H9 (cell line): ENCODE data around the gene RBFOX2. TPM values are rescaled to one million over a fixed set of nuclear protein-coding genes. Genes with fewer than 3 reads are reported as not detected.

Experiments used
- DNase-seq: peaks from one replicate; pipeline ENCODE4 v3.0.0-alpha.2; 2017
- H2AFZ ChIP-seq: one replicate; pipeline ENCODE4 v1.6.1; 2013; ENCODE audit warnings: mild to moderate bottlenecking, low read length, control low read depth, moderate library complexity
- H2AK5ac ChIP-seq: 2 replicates; pipeline ENCODE4 v1.6.1; 2013; ENCODE audit warnings: low read length, control low read depth, mixed read lengths; ENCODE audit not compliant: insufficient read length
- H2BK120ac ChIP-seq: one replicate; pipeline ENCODE4 v1.6.1; 2013; ENCODE audit warnings: low read depth, mild to moderate bottlenecking, low read length, control low read depth, inconsistent platforms; ENCODE audit not compliant: poor library complexity, severe bottlenecking
- H2BK12ac ChIP-seq: 2 replicates; pipeline ENCODE4 v1.6.1; 2013; ENCODE audit warnings: low read length, control low read depth, mixed read lengths, low read depth; ENCODE audit not compliant: insufficient read length
- H2BK15ac ChIP-seq: 2 replicates; pipeline ENCODE4 v1.6.1; 2013; ENCODE audit warnings: low read depth, low read length, control low read depth
- H2BK20ac ChIP-seq: one replicate; pipeline ENCODE4 v1.6.1; 2013; ENCODE audit warnings: low read depth, mild to moderate bottlenecking, low read length, control low read depth, inconsistent platforms; ENCODE audit not compliant: poor library complexity, severe bottlenecking
- H2BK5ac ChIP-seq: 2 replicates; pipeline ENCODE4 v1.6.1; 2013; ENCODE audit warnings: low read length, control low read depth, mixed read lengths; ENCODE audit not compliant: insufficient read length
- H3K14ac ChIP-seq: 2 replicates; pipeline ENCODE4 v1.6.1; 2013; ENCODE audit warnings: low read length, control low read depth; ENCODE audit not compliant: insufficient read depth
- H3K18ac ChIP-seq: 2 replicates; pipeline ENCODE4 v1.6.1; 2013; ENCODE audit warnings: low read depth, mild to moderate bottlenecking, mixed read lengths, low read length, control low read depth; ENCODE audit not compliant: insufficient read length
- H3K23ac ChIP-seq: 2 replicates; pipeline ENCODE4 v1.6.1; 2013; ENCODE audit warnings: low read length, control low read depth, mixed read lengths, low read depth; ENCODE audit not compliant: insufficient read length
- H3K23me2 ChIP-seq: 2 replicates; pipeline ENCODE4 v1.6.1; 2013; ENCODE audit warnings: low read depth, mild to moderate bottlenecking, mixed read lengths, low read length, control low read depth; ENCODE audit not compliant: insufficient read length, poor library complexity, severe bottlenecking
- H3K27ac ChIP-seq: 2 replicates; pipeline ENCODE4 v1.5.1; 2013; ENCODE audit warnings: low read length, control low read depth, mixed read lengths, low read depth; ENCODE audit not compliant: insufficient read length
- H3K27me3 ChIP-seq: 2 replicates; pipeline ENCODE4 v1.6.1; 2013; ENCODE audit warnings: low read length, control low read depth, inconsistent platforms; ENCODE audit not compliant: insufficient read depth
- H3K4ac ChIP-seq: 2 replicates; pipeline ENCODE4 v1.6.1; 2013; ENCODE audit warnings: low read depth, mild to moderate bottlenecking, control low read depth, inconsistent platforms, low read length, moderate library complexity
- H3K4me1 ChIP-seq: 2 replicates; pipeline ENCODE4 v1.6.1; 2013; ENCODE audit warnings: low read length, control low read depth, inconsistent platforms; ENCODE audit not compliant: insufficient read depth
- H3K4me2 ChIP-seq: 2 replicates; pipeline ENCODE4 v1.6.1; 2013; ENCODE audit warnings: low read length, control low read depth, mixed read lengths; ENCODE audit not compliant: insufficient read length, insufficient read depth
- H3K56ac ChIP-seq: 2 replicates; pipeline ENCODE4 v1.6.1; 2013; ENCODE audit warnings: low read depth, mild to moderate bottlenecking, mixed read lengths, low read length, control low read depth; ENCODE audit not compliant: insufficient read length
- H3K79me1 ChIP-seq: 2 replicates; pipeline ENCODE4 v1.6.1; 2013; ENCODE audit warnings: low read depth, mild to moderate bottlenecking, moderate library complexity, low read length, control low read depth, inconsistent platforms; ENCODE audit not compliant: insufficient read depth, poor library complexity, severe bottlenecking
- H3K79me2 ChIP-seq: 2 replicates; pipeline ENCODE4 v1.6.1; 2013; ENCODE audit warnings: low read length, control low read depth, inconsistent platforms; ENCODE audit not compliant: insufficient read depth
- H3K9ac ChIP-seq: 2 replicates; pipeline ENCODE4 v1.6.1; 2013; ENCODE audit warnings: low read length, control low read depth, mixed read lengths; ENCODE audit not compliant: insufficient read length; ENCODE audit errors: extremely low read depth
- H3K9me3 ChIP-seq: one replicate; pipeline ENCODE4 v1.6.1; 2013; ENCODE audit warnings: low read depth, low read length, inconsistent platforms; ENCODE audit not compliant: control insufficient read depth
- H3T11ph ChIP-seq: one replicate; pipeline ENCODE4 v1.6.1; 2013; ENCODE audit warnings: mild to moderate bottlenecking, low read length, control low read depth, inconsistent platforms
- H4K20me1 ChIP-seq: one replicate; pipeline ENCODE4 v1.6.1; 2013; ENCODE audit not compliant: control insufficient read depth, insufficient read length, insufficient read depth
- H4K5ac ChIP-seq: 2 replicates; pipeline ENCODE4 v1.6.1; 2013; ENCODE audit warnings: low read depth, mild to moderate bottlenecking, mixed read lengths, low read length, control low read depth; ENCODE audit not compliant: insufficient read length
- H4K8ac ChIP-seq: replicated peaks from 2 replicates; pipeline ENCODE4 v1.6.1; 2013; ENCODE audit warnings: low read length, control low read depth, mixed read lengths, low read depth; ENCODE audit not compliant: insufficient read length
- H4K91ac ChIP-seq: 2 replicates; pipeline ENCODE4 v1.6.1; 2013; ENCODE audit warnings: low read depth, mild to moderate bottlenecking, moderate library complexity, mixed read lengths, low read length, control low read depth; ENCODE audit not compliant: insufficient read length
- H3K27ac Mint-ChIP-seq, 3 experiments: 2 replicates in 2 of 3; 3 replicates in 1 of 3; pipeline ENCODE4 v1.8.0; 2020 to 2021; ENCODE audit warnings: mixed read lengths in 3 of 3, mild to moderate bottlenecking in 1 of 3, moderate library complexity in 1 of 3
- H3K27me3 Mint-ChIP-seq: 2 replicates; pipeline ENCODE4 v1.8.0; 2021; ENCODE audit warnings: low read depth, mild to moderate bottlenecking, moderate library complexity, mixed read lengths
- H3K36me3 Mint-ChIP-seq, 3 experiments: 2 replicates in 2 of 3; 3 replicates in 1 of 3; pipeline ENCODE4 v1.8.0; 2020 to 2021; ENCODE audit warnings: low read depth in 3 of 3, mixed read lengths in 3 of 3; ENCODE audit not compliant: insufficient read depth in 1 of 3
- H3K4me1 Mint-ChIP-seq, 2 experiments: 2 replicates each; pipeline ENCODE4 v1.8.0; 2020; ENCODE audit warnings: mixed read lengths in 2 of 2
- H3K4me3 Mint-ChIP-seq, 2 experiments: 2 replicates in 1 of 2; 3 replicates in 1 of 2; pipeline ENCODE4 v1.8.0; 2020 to 2021; ENCODE audit warnings: mild to moderate bottlenecking in 2 of 2, mixed read lengths in 2 of 2, moderate library complexity in 1 of 2
- H3K9me3 Mint-ChIP-seq, 2 experiments: 2 replicates in 1 of 2; 3 replicates in 1 of 2; pipeline ENCODE4 v1.8.0; 2020; ENCODE audit warnings: mild to moderate bottlenecking in 2 of 2, mixed read lengths in 2 of 2, moderate library complexity in 1 of 2
- WGBS: extraction: QIAGEN DNeasy Blood & Tissue Kit; methylation state at CpG from one replicate; pipeline ENCODE4 v1.1.7; 2013; ENCODE audit warnings: missing lambda C conversion rate, low lambda C conversion rate, mixed read lengths; ENCODE audit not compliant: insufficient read length; ENCODE audit errors: extremely low coverage; 5-methylcytosine and 5-hydroxymethylcytosine counted together
- total RNA-seq: library from RNA; stranded (reverse); gene quantifications from 2 replicates; pipeline ENCODE4 v1.2.1, GENCODE V29; 2021
- TF ChIP-seq, protein P1 (sequence below): fragments of 200-600 bp; sonication (generic); conservative IDR thresholded peaks from 3 replicates; pipeline ENCODE4 v1.8.0; 2021; ENCODE audit warnings: antibody characterized with exemption, mild to moderate bottlenecking

The RBFOX2 gene
- total RNA-seq, 1 experiment from 2014 or later = 84.7 TPM

DNA sequence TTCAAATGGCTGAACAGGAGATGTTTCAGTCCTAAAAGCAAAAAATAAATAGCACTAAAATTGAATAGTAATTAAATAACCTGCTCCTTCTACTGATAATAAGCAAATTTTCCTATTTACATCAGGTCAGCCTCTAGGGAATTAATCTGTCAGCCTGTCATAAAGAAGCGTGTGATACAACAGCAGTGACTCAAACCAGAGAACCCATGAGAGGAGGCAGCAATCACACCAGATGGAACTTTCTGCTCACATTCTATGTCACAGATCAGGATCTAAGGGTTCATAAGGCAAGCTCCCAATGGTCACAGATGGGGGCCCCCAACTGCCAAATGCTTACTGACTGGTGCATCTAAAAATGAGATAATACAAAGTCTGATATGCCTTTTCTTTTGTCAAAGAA is 41.1 kb downstream of the RBFOX2 start:
- Histone ChIP-seq H2AFZ (no peak overlapping the region), H3K23ac (no peak overlapping the region), H2BK12ac (no peak overlapping the region), H2BK20ac (no peak overlapping the region), H3K4me1 (no peaks in the 10 kb centered on the region; the same call in 1 of the 2 replicates), H3K9ac (no peak overlapping the region), H3K27ac (no peak overlapping the region), H4K20me1 (no peaks in the 10 kb centered on the region), H3K9me3 (no peaks in the 10 kb centered on the region), H2BK120ac (no peak overlapping the region), H2AK5ac (no peak overlapping the region), H4K91ac (no peak overlapping the region), H3K23me2 (no peaks in the 10 kb centered on the region), H3K27me3 (no peaks in the 10 kb centered on the region), H3K4ac (no peak overlapping the region), H3K56ac (no peak overlapping the region), H3K79me1 (peaks cover 12% of the 10 kb centered on the region), H3K4me2 (no peak overlapping the region), H2BK15ac (no peak overlapping the region), H2BK5ac (no peak overlapping the region), H4K5ac (no peak overlapping the region), H3T11ph (no peak overlapping the region), H3K14ac (no peak overlapping the region), H3K18ac (no peak overlapping the region), H3K79me2 (peaks cover 3% of the 10 kb centered on the region; the same call in 1 of the 2 replicates), H4K8ac (no peak overlapping the region)
- Mint-ChIP-seq H3K4me1 (peaks cover 29 to 34% of the 10 kb centered on the region in 2 experiments), H3K4me3 (no peak overlapping the region), H3K27ac (no peak overlapping the region), H3K36me3 (no peaks in the 10 kb centered on the region; a peak in 2 of 7 replicates), H3K9me3 (no peaks in the 10 kb centered on the region), H3K27me3 (no peaks in the 10 kb centered on the region)
- TF ChIP-seq, protein P1, sequence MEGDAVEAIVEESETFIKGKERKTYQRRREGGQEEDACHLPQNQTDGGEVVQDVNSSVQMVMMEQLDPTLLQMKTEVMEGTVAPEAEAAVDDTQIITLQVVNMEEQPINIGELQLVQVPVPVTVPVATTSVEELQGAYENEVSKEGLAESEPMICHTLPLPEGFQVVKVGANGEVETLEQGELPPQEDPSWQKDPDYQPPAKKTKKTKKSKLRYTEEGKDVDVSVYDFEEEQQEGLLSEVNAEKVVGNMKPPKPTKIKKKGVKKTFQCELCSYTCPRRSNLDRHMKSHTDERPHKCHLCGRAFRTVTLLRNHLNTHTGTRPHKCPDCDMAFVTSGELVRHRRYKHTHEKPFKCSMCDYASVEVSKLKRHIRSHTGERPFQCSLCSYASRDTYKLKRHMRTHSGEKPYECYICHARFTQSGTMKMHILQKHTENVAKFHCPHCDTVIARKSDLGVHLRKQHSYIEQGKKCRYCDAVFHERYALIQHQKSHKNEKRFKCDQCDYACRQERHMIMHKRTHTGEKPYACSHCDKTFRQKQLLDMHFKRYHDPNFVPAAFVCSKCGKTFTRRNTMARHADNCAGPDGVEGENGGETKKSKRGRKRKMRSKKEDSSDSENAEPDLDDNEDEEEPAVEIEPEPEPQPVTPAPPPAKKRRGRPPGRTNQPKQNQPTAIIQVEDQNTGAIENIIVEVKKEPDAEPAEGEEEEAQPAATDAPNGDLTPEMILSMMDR = no peak
- no peak for DNase-seq
- WGBS = no CpG with 5 or more reads among the region's 1 CpG
